GM19438 (cell line): ENCODE measurements around the gene USP7.
"Not testable (repeated sequence)": the region's sequence is repeated elsewhere in the genome, so short reads cannot be mapped to it uniquely, and the experiment has no call there.

ENCODE experiments used
- ATAC-seq: cut with Tn5 transposase; IDR thresholded peaks from one replicate; pipeline ENCODE4 v1.9.1; 2021; ENCODE audit warnings: low read depth; ENCODE audit not compliant: unreplicated experiment

The USP7 gene

DNA sequence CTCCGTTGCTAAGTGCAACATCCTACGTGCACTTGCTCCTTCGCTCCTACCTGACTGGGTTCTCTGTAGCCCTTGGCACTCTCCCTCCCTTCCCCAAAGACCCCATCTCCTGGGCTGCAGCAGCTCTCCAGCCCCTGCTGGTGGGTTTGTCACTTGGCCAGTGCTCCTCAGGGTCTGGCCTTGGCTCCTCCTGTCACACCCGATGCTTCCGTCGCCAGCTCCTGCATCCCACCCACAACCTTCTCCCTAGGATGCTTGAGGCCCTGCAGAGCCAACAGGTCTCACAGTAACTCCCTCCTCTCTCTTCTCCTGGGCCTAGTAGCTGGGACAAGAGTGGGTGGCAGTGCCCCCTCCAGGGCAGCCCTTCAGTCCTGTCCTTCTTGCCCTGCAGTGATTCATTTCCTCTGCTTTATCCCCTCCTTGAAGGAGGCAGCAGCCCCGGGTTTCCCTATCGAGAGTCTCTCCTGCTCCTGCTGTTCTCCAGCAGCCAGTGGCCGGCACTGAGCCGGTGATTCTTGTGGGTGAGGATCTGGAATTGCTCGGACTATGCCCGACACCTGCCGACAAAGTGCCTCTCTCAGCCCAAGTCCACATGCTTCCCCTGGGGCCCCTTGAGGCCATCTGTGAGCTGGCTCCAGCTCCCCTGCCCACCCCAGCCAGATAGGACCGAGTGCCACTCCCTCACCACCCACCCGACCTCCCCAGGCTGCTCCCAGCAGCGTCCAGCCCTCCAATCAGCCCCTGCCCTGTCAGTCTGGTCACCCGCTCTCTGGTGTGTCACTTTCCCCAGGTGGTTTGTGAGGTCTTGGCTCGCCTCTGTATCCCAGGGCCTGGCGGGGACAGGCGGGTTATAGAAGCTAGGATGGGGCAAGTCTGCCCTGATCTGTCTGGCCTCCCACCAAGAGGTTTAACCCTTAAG lies 77.8 kb downstream of the USP7 start:
- no peak for ATAC-seq

DNA sequence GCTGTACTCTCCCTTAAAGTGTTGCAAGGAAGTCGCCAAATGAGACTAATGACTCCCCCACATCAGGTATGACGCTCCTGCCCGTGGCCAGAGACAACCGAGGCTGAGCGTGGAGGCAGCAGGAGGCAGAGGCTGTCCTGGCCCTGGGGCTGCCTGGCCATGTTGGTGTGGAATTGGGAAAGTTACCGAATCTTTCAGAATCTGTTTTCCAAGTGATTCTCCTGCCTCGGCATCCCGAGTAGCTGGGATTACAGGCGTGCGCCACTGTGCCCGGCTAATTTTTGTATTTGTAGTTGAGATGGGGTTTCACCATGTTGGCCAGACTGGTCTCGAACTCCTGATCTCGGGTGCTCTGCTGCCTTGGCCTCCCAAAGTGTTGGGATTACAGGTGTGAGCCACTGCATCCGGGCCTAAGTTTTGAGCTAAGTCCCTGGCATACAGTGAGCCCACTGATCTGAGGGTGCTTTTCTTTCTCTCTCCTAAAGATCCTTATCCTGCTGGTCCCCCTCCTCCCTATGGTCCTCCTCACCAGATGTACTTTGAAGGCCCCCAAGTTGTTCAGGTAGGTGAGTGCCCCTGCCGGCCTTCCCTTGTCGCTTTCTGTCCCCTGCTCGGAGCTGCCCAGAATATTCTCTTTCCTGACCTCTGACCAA lies 80.9 kb downstream of the USP7 start:
- no peak for ATAC-seq

DNA sequence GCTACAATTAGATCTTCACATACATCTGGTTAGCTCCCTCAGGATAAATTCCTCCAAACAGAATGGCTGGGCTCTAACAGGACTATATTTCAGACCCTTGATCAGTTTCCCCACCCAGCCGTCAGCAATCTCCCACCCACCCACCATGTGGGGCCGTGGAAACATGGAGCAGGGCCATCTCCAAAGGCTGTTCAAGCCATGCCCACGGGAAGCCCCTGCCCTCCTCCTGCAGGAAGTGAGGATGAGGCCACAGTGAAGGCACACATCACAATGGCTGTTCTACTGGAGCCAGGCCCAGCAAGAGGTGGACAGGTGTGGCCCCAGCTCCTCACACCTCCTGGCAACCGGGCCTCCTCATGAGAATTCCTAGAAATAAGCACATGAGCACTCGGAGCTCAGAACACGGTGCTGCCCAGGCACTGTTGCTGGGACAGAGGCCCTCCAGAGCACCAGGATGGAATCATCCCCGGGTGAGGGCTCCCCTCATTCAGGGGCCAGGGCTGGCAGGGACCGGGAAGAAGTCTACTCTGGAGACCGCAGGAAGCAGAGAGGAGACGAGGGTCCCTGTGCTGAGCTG lies 81.6 kb downstream of the USP7 start, which contains the start of gene LITAFD:
TSS of gene LITAFD (plus strand) at position 311 of the 577 bp plus-strand sequence. CDS start 2,005 bp downstream, outside the sequence.
- no peak for ATAC-seq

DNA sequence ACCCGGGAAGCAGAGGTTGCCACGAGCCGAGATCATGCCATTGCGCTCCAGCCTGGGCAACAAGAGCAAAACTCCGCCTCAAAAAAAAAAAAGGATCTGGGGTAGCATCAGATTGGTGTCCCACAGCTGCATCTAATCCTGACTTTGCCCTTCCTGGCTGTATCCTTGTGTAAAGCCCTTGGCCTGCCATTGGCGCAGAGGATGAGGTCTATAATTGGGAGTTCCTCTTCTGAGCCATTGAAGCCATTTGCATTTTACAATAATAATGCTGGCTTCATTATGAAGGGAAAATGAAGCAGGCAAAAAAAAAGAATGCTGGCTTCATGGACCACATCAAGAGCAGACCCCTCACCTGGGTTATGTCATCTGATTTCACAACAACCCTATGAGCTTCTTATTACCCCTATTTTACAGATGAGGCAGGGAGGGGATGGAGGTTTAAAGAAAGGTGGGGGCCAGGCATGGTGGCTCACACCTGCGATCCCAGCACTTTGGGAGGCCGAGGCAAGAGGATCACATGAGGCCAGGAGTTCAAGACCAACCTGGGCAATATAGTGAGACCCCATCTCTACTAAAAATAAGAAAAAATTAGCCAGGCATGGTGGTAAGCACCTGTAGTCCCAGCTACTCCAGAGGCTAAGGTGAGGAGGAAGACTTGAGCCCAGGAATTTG lies 82.7 kb downstream of the USP7 start:
- no peak for ATAC-seq

DNA sequence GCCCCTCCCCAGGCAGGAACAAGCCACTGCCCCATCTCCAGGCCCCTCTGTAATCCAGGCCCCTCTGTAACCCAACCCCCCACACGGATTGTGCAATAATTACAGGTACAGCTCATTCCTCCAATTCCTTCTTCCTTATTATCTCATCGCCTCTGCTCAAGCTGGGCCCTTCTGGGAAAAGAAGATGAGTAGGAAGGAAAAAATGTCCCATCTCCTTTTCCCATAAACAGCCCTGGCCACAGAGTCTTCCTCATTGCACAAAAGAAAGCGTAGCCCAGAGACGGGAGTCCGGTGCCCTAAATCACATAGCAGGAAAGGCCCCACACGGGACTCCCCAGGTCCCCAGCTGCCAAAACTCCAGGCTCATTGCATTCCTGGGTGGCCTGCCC lies 85.2 kb downstream of the USP7 start:
- ATAC-seq, result no peak

DNA sequence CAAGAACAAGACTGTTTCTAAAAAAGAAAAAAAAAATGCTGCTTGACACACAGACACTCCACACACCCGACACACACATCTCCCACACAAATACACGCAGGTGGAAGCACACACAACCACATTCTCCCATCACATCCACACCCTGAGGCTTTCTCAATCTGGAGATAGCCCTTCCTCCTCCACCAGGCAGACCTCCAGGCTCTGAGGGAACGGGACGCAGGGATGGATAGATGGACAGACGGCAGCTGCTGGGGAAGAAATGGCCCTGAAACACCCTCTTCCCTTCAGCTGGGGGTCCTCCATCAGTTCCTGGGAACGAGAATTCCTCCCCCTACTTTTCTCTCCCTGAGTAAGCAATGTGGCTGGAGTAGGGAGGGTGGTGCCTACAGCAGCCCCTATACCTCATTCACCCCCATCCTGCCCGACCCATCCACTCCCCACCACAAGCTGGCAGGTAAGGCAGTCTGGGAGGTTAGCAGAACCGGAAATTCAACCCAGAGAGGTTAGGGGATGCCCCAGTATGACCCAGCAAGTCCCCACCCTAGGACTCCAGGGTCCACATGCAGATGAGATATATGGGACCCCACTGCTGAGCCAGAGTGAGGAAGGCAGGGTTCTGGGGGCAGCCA lies 85.7 kb downstream of the USP7 start:
- no peak for ATAC-seq

DNA sequence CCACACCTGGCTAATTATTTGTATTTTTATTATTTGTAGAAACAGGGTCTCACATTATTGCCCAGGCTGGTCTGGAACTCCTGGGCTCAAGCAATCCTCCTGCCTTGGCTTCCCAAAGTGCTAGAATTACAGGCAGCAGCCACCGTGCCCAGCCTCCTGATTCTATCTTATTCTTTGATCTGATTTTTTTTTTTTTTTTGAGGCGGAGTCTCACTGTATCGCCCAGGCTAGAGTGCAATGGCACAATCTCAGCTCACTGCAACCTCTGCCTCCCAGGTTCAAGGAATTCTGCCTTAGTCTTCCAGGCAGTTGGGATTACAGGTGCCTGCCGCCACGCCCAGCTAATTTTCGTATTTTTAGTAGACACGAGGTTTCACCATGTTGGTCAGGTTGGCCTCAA lies 88.4 kb downstream of the USP7 start:
- ATAC-seq, result not testable (repeated sequence)

DNA sequence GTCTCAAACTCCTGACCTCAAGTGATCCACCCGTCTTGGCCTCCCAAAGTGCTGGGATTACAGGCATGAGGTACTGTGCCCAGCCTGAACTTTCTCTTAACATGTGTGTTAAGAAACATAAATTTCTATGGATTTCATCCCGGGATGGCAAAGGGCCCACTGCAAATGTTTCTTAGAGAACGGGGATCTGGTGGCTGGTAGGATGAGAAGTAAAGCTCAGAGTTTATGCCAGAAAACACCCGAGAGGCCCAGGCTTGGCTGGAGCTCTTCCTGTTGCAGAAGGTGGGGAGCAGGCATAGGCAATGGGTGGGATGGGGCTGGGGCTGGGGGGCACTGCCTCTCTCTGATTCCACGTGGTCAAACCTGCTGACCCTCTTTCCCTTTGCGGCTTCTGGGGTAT lies 89.3 kb downstream of the USP7 start:
- no peak for ATAC-seq

DNA sequence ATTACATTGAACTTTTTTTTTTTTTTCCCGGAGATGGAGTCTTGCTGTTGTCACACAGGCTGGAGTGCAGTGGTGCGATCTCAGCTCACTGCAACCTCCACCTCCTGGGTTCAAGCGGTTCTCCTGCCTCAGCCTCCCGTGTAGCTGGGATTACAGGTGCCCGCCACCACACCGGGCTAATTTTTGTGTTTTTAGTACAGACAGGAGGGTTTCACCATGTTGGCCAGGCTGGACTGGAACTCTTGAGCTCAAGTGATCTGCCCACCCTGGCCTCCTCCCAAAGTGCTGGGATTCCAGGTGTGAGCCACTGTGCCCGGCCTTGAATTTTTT lies 89.9 kb downstream of the USP7 start:
- ATAC-seq, result not testable (repeated sequence)

DNA sequence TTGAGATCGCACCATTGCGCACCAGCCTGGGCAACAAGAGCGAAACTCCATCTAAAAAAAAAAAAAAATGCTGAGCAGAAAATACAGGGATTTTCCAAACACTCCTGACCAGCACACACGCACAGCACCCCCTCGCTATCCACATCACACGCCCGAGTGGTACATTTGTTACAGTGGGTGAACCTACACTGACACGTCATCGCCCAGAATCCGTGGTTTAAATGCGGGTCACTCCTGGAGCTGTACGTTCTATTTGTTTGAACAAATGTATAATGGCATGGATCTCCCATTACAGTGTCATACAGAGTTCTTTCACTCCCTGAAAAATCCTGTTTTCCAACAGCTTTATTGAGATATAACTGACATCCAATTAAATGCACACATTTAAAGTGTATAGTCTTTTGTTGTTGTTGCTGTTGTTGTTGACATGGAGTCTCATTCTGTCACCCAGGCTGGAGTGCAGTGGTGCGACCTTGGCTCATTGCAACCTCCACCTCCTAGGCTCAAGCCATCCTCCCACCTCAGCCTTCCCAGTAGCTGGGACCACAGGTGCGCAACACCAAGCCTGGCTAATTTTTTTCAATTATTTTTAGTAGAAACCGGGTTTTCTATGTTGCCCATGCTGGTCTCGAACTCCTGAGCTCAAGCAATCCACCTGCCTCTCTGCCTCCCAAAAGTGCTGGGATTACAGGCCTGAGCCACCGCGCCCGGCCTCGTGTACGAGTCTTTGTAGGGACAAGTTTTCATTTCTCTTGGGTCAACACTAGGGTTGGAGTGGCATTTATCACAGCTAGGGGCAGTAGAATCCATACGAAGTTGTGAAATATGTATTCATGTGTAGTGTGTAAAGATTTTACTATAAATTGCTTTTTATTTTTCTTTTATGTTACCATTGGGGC lies 90.5 kb downstream of the USP7 start:
- ATAC-seq, result no peak

DNA sequence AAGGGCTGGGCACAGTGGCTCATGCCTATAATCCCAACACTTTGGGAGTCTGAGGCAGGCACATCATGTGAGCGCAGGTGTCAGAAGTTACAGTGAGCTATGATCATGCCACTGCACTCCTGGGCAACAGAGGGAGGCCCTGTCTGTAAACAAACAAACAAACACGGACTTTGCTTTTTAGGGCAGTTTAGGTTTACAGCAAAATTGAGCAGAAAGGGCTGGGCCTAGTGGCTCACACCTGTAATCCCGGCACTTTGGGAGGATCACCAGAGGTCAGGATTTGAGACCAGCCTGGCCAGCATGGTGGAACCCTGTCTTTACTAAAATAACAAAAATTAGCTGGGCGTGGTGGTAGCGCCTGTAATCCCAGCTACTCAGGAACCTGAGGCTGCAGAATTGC lies 91.6 kb downstream of the USP7 start:
- ATAC-seq, result no peak

DNA sequence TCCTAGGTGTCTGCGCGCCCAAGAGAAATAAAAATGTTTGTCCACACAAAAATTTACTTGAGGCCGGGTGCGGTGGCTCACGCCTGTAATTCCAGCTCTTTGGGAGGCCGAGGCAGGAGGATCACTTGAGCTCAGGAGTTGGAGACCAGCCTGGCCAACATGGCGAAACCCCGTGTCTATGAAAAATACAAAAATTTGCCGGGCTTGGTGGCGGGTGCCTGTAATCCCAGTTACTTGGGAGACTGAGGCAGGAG lies 93.8 kb downstream of the USP7 start:
- not testable (repeated sequence) for ATAC-seq

DNA sequence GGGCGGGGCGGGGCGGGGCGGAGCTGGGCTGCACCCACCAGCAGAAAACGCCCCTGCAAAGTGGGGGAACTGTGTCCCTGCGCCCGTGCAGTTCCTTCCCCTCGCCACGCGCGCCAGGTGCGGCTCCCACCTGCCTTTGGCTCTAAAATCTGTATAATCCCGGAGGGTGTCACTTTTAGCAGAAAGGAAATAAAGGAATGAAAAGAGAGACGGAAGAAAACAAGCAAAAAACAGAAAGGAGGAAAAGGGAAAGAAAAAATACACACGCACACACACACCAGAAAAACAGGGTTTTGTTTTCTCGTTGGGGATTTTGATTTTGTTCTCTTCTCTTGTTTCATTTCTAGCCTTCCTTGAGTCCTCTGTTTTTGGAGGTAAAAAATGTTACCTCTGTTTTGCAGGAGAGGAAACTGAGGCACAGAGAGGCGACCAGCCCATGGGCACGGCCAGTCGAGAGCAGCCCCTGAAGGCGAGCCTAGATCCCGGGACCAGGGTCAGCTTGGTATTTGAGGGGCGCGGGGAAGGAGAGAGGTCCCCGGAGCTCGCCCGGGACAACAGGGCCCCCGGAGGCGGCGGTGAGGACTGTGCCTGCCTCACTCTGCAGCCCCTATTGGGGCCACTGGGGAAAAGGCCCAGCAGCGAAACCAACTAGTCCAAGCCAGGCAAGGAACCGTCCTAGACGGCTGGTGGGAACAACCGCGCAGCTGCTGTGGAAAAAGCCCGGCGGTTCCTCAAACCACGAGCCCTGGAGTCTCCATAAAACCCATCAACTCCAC lies 94.3 kb downstream of the USP7 start:
- no peak for ATAC-seq

DNA sequence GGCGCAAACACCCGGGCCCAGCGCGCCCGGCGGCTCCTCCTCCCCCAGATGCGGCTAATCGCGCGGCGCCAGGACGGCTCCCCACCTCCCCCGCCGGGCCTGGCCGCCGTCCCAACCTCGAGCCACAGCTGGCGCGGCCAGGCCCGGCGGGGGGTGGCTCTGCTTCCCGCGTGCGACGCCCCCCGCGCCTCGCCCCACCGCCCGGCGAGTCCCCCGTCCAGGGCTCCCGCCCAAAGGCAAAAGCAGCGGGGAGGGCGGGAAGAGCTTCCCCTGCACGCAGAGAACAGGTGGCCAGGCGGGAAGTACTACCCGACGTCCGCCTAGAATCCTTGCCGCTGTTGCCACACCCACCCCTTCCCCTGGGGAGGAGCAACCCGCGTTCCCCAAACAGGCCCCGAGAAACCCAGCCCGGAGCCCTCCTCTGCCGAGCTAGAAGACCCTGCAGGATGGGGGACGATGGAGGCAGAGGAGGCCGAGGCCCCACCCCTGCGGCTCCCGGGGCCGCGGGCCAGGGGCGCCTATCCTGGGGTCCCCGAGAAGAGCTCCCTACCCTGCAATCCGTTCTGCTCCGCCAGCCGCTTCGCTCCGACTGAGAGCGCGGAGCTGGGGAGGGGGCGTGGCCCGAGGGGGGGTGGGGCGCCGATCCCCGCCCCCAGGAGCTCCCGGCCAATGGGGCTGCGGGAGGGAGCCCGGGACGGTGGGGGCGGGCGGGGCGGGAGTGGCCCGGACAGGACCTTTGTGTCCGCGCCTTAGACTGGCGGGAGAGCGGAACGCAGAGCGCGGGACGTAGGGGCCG lies 95.1 kb downstream of the USP7 start, which contains the start of gene CARHSP1:
TSS of gene CARHSP1 (minus strand) at position 591 of the 796 bp plus-strand sequence. CDS start 9,678 bp downstream, outside the sequence.
- peak; percentile 69 for ATAC-seq

DNA sequence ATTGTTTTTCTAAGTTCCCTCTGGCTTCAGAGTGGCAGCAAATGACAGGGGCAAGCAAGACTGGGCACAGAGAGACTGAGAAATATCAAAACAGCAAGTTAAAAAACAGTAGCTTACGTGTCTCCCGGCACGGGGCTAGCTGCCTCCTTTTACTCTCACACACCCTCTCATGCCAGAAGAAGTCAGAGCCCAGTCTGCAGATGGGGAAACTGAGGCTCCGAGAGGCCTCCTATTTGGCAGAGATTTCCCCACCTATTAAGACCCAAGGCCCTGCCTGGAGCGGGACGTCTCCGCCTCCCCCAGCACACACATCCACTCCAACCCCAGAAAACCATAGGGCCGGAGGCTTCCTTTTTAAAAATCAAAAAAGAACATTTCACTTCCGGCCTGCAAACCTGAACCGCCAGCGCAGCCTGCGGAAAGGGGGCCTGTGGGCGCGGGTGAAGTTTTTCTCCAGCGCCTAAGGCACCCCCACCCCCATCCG lies 95.7 kb downstream of the USP7 start:
- peak; percentile 4 for ATAC-seq

DNA sequence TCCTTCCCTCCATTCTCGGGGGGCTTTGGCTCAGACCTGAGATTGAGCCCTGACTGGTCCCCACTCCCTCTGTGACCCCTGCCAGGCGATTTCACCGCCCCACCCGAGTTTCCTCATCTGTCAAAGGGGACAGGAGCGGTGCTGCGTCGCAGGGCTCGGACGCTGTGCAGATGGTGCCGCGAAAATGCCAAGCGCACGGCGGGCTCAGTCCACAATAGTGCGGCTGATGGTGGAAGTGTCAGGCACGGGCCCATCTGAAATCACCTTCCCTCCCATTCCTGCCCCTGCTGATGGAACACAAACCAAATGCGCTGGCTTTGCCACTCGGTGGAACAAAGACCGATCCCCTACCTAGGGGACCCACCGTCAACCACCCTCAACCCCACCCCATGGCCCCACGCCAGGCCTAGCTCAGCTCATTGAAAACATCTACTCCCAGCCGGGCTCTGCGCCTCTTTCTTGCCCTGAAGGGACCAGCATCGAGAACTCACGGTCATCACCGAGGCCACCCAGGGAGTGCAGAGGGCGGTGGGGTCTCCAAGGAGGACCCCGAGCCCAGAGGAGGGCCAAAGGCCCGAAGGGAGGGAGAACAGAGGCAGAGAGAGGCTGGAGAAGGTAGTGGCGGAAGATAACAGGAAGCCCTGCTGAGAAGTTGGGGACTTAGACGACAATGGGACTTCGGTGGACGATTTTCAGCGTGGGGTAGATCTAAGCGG lies 96.3 kb downstream of the USP7 start:
- no peak for ATAC-seq

DNA sequence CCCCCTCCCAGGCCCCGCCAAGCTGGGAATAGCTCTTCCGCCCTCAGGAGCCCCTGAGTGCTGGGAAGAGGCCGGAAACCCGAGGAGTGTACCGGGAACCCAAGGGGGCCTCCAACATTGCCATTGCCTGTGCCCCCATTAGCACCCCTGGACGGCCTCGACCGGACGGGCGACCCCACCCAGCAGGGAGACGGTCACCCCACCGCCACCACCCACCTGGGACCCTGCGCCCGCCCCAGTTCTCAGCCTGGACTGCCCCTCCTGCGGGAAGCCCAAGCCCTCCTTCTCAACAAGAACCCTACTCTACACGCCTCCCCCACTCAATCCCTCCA lies 96.9 kb downstream of the USP7 start:
- ATAC-seq, result no peak
